ENCODE data around the gene NPAS2. TPM values are rescaled to one million over a fixed set of nuclear protein-coding genes. Genes with fewer than 3 reads are reported as not detected.

Gene NPAS2
- total RNA-seq, 1 donor = 8.7 TPM

GRCh38 chr2:100781009-100781325 lies 39.0 kb upstream of the NPAS2 start:
- Histone ChIP-seq H3K4me3 (ENCODE audit: insufficient read depth, low read length) (no peak overlapping the region), H3K36me3 (ENCODE audit: insufficient read depth, low read length) (no peaks in the 10 kb centered on the region), H3K9me3 (ENCODE audit: low read depth, low read length) (no peaks in the 10 kb centered on the region), H3K27me3 (ENCODE audit: insufficient read depth, low read length) (no peaks in the 10 kb centered on the region), H3K79me2 (ENCODE audit: insufficient read depth, low read length) (no peaks in the 10 kb centered on the region), H3K27ac (ENCODE audit: low read depth, low read length) (no peak overlapping the region), H3K4me1 (ENCODE audit: insufficient read depth, low read length) (peaks cover 6% of the 10 kb centered on the region), H3K4me2 (ENCODE audit: insufficient read depth, low read length) (no peak overlapping the region), H4K20me1 (ENCODE audit: insufficient read depth, low read length) (no peaks in the 10 kb centered on the region), H2AFZ (ENCODE audit: low read length) (no peak overlapping the region)
- DNase-seq (ENCODE audit: insufficient read length, low spot score, missing footprints) = no peak
- TF ChIP-seq, protein P1, sequence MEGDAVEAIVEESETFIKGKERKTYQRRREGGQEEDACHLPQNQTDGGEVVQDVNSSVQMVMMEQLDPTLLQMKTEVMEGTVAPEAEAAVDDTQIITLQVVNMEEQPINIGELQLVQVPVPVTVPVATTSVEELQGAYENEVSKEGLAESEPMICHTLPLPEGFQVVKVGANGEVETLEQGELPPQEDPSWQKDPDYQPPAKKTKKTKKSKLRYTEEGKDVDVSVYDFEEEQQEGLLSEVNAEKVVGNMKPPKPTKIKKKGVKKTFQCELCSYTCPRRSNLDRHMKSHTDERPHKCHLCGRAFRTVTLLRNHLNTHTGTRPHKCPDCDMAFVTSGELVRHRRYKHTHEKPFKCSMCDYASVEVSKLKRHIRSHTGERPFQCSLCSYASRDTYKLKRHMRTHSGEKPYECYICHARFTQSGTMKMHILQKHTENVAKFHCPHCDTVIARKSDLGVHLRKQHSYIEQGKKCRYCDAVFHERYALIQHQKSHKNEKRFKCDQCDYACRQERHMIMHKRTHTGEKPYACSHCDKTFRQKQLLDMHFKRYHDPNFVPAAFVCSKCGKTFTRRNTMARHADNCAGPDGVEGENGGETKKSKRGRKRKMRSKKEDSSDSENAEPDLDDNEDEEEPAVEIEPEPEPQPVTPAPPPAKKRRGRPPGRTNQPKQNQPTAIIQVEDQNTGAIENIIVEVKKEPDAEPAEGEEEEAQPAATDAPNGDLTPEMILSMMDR (IDR thresholded peaks at IDR 0.05; ENCODE audit: extremely low read depth, low read depth, low read length) = no peak

- no peaks in the 10 kb centered on the region for H3K79me2 ChIP-seq (ENCODE audit: insufficient read depth, low read length)
These were observed 38.2 kb upstream of the NPAS2 start for GRCh38 chr2:100781523-100782379.

DNA sequence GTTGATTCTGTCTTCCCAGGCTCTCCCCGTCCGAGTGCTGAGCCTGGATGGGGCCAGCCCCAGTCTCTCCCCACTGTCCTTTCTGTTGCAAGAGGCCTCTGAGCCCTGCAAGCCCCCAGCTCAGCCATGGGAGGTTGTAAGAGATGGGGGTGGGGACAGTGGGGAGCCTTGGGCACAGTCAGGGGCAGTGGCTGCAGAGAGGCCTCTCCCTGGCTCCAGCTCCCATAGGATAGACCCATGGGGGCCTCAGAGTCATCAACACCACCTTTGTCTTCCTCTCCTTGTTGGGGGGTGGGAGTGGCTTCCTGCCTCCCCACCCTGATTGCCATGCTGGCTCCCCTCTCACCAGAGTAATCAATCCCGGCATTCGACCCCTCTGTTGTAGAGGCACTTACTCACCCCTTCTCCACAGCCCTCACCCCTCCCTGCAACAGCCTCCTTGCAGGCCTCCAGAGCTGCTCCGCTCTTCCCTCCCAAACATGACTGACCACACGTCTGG lies 37.5 kb upstream of the NPAS2 start:
- Histone ChIP-seq H3K36me3 (ENCODE audit: insufficient read depth, low read length) (no peaks in the 10 kb centered on the region), H3K79me2 (ENCODE audit: insufficient read depth, low read length) (no peaks in the 10 kb centered on the region), H4K20me1 (ENCODE audit: insufficient read depth, low read length) (no peaks in the 10 kb centered on the region), H3K27ac (ENCODE audit: low read depth, low read length) (no peak overlapping the region), H3K9me3 (ENCODE audit: low read depth, low read length) (no peaks in the 10 kb centered on the region), H3K4me2 (ENCODE audit: insufficient read depth, low read length) (no peak overlapping the region), H3K4me1 (ENCODE audit: insufficient read depth, low read length) (peaks cover 18% of the 10 kb centered on the region), H3K4me3 (ENCODE audit: insufficient read depth, low read length) (no peak overlapping the region), H2AFZ (ENCODE audit: low read length) (no peak overlapping the region), H3K27me3 (ENCODE audit: insufficient read depth, low read length) (no peaks in the 10 kb centered on the region)
- TF ChIP-seq, protein P1 (IDR thresholded peaks at IDR 0.05; ENCODE audit: extremely low read depth, low read depth, low read length) = no peak
- DNase-seq (ENCODE audit: insufficient read length, low spot score, missing footprints) = no peak

More at GRCh38 chr2:100781523-100782379, 38.2 kb upstream of the NPAS2 start:
- Histone ChIP-seq H4K20me1 (ENCODE audit: insufficient read depth, low read length) (no peaks in the 10 kb centered on the region), H3K27me3 (ENCODE audit: insufficient read depth, low read length) (no peaks in the 10 kb centered on the region), H3K4me2 (ENCODE audit: insufficient read depth, low read length) (no peak overlapping the region), H3K27ac (ENCODE audit: low read depth, low read length) (no peak overlapping the region), H3K9me3 (ENCODE audit: low read depth, low read length) (no peaks in the 10 kb centered on the region), H2AFZ (ENCODE audit: low read length) (no peak overlapping the region), H3K4me3 (ENCODE audit: insufficient read depth, low read length) (no peak overlapping the region), H3K36me3 (ENCODE audit: insufficient read depth, low read length) (no peaks in the 10 kb centered on the region), H3K4me1 (ENCODE audit: insufficient read depth, low read length) (peaks cover 14% of the 10 kb centered on the region)
- TF ChIP-seq, protein P1 (IDR thresholded peaks at IDR 0.05; ENCODE audit: extremely low read depth, low read depth, low read length) = no peak
- no peak for DNase-seq (ENCODE audit: insufficient read length, low spot score, missing footprints)

DNA sequence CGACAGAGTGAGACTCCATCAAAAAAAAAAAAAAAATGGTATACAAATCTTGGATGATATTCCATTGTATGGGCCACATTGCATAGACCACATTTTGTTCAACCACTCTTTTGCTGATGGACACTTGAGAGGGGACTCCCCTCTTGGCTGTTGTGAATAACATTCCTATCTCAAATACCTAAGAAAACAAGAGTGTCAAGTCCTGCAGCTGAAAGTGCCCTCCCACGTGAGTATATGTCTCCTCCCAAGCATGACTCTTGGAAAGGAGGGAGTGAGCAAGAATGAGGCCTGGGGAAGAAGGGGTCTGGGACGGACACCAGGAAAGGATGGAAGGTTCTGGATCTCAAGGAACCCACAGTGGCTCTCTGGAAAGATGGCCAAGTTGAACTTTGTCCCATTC lies 36.0 kb upstream of the NPAS2 start:
- TF ChIP-seq, protein P1 (IDR thresholded peaks at IDR 0.05; ENCODE audit: extremely low read depth, low read depth, low read length) = no peak
- Histone ChIP-seq H3K4me1 (ENCODE audit: insufficient read depth, low read length) (peaks cover 18% of the 10 kb centered on the region), H3K79me2 (ENCODE audit: insufficient read depth, low read length) (no peaks in the 10 kb centered on the region), H3K4me3 (ENCODE audit: insufficient read depth, low read length) (no peak overlapping the region), H3K9me3 (ENCODE audit: low read depth, low read length) (no peaks in the 10 kb centered on the region), H3K36me3 (ENCODE audit: insufficient read depth, low read length) (no peaks in the 10 kb centered on the region), H3K27me3 (ENCODE audit: insufficient read depth, low read length) (no peaks in the 10 kb centered on the region), H2AFZ (ENCODE audit: low read length) (no peak overlapping the region), H3K27ac (ENCODE audit: low read depth, low read length) (no peak overlapping the region), H3K4me2 (ENCODE audit: insufficient read depth, low read length) (no peak overlapping the region), H4K20me1 (ENCODE audit: insufficient read depth, low read length) (no peaks in the 10 kb centered on the region)
- no peak for DNase-seq (ENCODE audit: insufficient read length, low spot score, missing footprints)

Measured in osteoblast (primary cell).